GM21576 (cell line): ENCODE results near the gene AGRN.
"Not testable (repeated sequence)": the region's sequence is repeated elsewhere in the genome, so short reads cannot be mapped to it uniquely, and the experiment has no call there.

Experiments
- ATAC-seq: cut with Tn5 transposase; IDR thresholded peaks from one replicate; pipeline ENCODE4 v1.9.1; 2021; ENCODE audit warnings: mild to moderate bottlenecking, moderate library complexity; ENCODE audit not compliant: unreplicated experiment

The AGRN gene

GRCh38 chr1:999725-1000356, 20.1 kb upstream of the AGRN start, which contains the start of gene HES4:
TSS of gene HES4 (minus strand) at chr1:1000097. CDS start at chr1:999973, 124 bp downstream.
- no peak for ATAC-seq

GRCh38 chr1:1000357-1001056, 19.4 kb upstream of the AGRN start:
- no peak for ATAC-seq

DNA sequence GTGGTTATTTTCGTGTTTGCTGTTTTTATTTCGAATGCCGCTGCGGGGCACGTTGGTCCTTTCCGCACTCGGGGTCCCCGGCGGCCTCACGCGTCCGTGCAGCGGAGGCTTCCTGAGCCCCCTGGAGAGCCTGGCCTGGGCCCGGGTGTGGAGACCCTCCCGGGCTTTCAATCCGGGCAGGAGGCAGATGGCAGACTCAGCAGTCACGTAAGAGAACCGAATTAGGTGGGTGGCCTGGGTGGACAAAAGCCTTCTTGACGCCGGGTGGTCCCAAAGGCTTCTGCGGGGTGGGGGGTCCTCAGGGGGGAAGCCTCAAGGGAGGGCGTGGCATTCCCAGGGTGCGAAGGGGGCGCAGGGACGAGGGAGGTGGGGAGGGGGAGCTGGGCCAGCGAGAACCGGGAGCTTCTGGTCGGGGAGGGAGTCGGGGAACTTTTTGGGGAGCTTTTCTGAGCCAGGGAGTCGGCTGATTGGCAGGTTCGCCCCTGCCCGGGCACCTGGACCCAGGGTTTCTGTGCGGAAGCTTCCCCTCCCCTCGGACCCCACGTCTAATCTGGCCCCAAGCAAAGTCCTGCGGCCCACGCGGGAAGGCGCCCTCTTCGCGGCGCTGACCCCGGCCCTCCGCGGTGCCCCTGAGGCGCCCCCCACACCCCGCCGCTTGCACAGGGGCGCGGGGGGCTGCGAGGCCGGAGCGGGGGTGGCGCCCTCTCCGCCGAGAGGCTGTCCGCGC, 18.7 kb upstream of the AGRN start:
- no peak for ATAC-seq

DNA sequence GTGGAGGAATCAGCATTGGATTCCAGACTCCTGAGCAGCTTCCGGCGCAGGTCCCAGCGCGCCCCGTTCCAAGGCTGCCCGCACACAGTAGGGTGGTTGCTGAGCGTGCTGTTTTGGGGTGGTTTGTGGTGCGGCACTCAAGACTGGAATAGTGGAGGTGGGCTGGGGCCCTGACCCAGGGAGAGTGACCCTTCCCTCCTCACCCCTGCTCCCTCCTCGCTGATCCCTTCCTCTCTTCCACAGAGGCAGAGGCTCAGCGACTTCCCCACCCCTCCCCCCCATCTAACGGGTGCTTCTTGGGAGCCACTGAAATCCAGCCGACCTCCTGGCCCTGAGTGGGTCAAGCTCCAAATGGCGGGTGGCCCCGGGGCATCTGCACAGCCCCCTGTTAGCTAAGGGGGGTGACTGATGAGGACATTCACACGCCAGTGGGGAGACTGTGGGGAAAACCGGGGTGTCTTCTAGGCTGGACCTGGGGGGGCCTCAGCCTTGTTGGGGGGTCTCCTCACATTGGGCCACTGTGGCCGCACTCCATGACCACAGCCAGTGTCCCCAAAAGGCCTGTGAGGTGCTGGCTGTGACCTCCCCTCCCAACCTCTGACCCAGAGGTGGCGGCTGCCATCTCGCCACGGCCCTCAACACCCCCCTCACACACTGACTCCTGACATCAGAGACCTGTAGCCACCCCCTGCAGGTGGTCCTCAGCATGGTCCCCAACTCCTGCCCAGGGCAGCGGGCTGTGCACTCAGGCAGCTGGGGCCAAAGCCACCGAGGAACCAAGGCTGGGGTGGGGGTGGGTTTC, 16.1 kb upstream of the AGRN start:
- no peak for ATAC-seq

- no peak for ATAC-seq
These were observed 15.5 kb upstream of the AGRN start for GRCh38 chr1:1004420-1004779.

DNA sequence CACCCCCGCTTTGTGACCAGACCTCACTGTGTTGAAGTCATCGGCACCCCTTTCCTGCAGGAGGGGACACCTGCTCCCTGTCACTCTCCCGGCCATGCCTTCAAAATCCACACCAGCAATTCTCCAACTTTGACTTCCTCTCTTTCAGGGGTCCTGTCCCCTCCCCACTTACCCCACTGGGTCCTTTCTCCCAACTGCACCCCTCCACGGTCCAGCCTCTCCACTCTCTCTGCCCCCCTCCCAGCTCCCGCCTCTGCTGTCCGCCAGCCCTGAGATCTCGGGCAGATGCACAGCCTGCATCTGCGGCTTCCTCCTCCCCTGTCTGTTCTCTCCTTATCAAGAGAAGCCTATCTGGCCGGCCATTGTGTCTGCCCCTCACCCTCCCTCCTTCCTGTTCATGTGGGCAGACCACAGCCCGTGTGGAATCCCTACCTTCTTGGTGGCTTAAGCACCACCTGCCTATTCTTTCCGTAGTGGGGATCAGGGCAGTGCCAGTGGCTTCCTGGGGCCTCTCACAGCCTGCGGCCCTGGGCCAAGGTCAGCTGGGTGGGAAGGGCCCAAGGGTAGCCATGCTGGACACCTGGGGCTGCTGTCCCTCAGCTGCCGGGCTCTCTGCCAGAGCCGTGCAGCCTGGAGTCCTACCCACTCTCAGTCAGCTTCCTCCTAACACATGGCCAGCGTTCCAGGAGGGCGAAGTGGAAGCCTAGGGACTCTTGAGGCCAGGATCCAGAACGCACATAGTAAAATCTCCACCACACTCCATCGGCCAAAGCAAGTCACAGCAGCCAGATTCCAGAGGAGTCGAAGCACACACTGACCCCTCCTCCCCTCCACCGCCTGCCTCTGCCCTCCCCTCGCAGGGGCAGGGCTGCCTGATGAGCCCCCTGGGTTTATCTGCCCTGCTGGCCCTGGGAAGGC, 14.9 kb upstream of the AGRN start:
- ATAC-seq = no peak

GRCh38 chr1:1005774-1006304, 14.1 kb upstream of the AGRN start:
- no peak for ATAC-seq

DNA sequence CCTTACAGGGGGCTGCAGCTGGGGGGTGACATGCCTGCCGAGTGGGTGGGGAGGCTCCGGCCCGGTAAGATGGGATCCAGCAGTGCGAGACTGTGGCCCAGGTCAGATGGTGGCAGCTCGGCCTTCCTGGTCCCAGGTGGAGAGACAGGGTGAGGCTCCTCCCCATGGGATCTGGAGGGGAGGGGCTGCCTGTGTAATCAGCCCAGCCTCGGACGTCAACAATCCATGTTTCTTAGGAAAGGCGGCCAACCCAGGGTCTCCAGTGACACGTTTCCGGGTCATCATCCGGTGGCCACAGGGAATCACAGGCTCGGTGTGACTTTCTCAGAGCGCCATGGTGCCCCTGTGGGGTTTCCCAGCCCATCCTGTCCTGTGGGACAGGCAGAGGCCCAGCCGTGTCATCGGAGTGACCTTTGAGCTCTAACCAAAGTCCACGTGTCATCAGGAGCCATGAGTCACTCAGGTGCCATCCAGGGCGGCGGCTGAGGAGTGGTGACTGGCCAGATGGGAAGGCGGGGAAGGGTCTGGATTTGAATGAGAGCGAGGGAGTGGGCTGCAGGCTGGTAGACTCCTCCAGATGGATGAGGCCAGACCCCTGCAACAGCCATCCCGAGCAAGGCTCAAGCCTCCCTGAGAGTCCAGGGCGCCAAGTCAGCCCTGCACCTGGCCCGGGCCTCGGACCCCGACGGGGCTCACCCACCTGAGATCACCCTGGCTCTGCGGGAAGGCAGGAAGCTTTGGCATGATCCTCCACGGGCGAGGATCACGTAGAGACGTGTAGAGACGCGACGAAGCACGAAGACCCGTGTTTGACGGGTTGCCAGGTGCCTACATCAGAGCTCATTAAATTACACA, 13.4 kb upstream of the AGRN start:
- ATAC-seq = no peak

DNA sequence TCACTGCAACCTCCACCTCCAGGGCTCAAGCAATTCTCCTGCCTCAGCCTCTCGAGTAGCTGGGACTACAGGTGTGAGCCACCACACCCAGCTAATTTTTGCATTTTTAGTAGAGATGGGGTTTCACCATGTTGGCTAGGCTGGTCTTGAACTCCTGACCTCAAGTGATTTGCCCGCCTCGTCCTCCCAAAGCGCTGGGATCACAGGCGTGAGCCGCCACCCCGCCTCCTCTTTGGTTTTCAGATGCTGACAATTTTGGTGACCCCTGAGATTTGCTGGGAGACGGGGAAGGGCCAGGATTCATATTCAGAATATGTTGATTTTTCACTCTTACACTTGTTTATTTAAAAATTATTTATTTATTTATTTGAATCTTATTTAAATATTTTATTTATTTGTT, 9.8 kb upstream of the AGRN start:
- ATAC-seq = not testable (repeated sequence)

DNA sequence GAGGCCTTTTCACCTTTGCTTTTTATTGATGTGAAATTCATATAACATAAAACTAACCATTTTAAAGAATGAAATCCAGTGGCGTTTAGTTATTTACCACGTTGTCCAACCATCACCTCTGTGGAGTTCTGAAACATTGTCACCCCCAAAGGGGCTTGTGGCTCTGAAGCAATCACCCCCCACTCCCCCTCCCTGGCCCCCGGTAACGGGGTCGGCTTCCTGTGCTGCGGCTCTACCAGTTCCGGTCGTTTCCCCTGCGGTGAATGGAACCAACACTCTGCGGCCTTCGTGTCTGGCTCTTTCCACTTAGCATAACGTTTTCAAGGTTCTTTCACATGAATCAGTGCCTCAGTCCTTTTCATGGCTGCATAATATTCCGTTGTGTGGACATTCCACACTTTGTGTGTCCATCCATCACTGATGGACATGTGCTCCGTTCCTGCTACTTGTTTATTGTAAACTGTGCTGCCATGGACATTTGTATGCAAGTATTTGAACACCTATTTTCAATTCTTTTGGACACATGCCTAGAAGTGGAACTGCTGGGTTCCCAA, 8.4 kb upstream of the AGRN start:
- no peak for ATAC-seq

DNA sequence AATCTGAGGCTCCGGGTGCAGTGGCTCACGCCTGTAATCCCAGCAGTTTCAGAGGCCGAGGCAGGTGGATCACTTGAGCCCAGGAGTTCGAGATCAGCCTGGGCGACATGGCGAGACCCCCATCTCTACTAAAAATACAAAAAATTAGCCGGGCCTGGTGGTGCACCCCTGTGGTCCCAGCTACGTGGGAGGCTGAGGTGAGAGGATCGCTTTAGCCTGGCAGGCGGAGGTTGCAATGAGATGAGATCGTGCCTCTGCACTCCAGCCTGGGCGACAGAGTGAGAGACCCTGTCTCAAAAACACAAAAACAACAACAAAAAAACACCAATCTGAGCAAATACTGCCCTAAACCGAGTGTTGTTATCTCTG, 7.2 kb upstream of the AGRN start:
- not testable (repeated sequence) for ATAC-seq

DNA sequence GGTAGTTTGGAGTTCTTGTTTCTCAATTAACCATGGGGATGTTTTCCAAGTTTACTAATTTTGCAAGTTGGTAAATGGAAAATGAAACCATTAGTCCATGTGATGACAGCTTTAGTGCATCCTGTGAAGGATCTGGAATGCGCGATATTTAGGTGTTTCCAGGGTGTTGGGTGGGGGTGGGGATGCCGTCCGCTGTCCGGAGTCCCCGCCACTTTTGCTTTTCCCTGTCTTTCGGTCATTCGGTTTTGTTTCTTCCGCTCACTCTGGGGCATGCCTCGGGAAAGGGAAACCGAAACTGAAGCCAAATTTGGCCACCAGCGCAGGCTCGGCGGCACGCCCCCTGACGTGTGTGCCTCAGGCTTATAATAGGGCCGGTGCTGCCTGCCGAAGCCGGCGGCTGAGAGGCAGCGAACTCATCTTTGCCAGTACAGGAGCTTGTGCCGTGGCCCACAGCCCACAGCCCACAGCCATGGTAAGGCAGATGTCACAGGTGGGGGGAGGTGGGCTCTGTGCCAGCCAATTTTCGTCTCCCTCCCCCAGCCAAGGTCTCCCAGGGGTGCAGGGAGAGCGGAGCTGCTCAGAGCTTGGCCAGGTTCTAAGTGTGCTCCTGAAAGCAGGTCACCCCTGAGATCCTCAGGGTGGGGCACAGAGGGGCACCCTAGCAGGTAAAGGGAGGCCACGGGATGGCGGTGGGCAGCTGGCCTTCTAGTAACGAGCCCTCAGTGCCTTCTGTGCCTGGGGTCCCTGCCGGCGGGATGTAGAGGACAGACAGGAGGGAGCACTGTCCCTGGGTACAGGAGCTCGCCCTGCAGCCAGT, 6.6 kb upstream of the AGRN start, which contains the start of gene ISG15:
Gene ISG15, plus strand, starts transcription at position 393 of the 817 bp plus-strand sequence. Its CDS starts 77 bp downstream, at position 470.
- ATAC-seq = peak; percentile 78

DNA sequence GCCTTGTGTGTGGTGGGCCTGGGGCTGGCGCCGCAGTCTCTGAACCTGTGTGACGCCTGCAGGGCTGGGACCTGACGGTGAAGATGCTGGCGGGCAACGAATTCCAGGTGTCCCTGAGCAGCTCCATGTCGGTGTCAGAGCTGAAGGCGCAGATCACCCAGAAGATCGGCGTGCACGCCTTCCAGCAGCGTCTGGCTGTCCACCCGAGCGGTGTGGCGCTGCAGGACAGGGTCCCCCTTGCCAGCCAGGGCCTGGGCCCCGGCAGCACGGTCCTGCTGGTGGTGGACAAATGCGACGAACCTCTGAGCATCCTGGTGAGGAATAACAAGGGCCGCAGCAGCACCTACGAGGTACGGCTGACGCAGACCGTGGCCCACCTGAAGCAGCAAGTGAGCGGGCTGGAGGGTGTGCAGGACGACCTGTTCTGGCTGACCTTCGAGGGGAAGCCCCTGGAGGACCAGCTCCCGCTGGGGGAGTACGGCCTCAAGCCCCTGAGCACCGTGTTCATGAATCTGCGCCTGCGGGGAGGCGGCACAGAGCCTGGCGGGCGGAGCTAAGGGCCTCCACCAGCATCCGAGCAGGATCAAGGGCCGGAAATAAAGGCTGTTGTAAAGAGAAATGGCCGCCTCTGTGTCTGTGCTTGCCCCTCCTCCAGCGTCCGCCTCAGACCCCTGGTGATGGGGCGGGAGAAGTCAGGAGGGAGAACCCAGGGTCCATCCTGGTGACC, 5.8 kb upstream of the AGRN start:
- no peak for ATAC-seq

- ATAC-seq = no peak
These were observed 4.9 kb upstream of the AGRN start for GRCh38 chr1:1014799-1015681.

DNA sequence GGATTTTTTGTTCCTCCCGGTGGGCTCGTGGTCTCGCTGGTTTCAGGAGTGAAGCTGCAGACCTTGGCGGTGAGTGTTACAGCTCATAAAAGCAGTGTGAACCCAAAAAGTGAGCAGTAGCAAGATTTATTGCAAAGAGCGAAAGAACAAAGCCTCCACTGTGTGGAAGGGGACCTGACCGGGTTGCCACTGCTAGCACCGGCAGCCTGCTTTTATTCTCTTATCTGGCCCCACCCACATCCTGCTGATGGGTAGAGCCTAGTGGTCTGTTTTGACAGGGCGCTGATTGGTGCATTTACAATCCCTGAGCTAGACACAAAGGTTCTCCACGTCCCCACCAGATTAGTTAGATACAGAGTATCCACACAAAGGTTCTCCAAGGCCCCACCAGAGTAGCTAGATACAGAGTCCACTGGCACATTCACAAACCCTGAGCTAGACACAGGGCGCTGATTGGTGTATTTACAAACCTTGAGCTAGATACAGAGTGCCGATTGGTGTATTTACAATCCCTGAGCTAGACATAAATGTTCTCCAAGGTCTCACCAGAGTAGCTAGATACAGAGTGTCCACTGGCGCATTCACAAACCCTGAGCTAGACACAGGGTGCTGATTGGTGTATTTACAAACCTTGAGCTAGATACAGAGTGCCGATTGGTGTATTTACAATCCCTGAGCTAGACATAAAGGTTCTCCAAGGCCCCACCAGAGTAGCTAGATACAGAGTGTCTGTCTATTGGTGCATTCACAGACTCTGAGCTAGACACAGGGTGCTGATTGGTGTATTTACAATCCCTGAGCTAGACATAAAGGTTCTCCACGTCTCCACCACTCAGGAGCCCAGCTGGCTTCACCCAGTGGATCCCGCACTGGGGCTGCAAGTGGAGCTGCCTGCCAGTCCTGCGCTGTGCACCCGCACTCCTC, 2.3 kb upstream of the AGRN start:
- ATAC-seq = not testable (repeated sequence)
